Retinal pigment epithelial cell (primary cell): ENCODE data around the gene TMEM242.

ENCODE experiments used
- DNase-seq: peaks from one replicate; pipeline ENCODE4 v3.0.0-alpha.2; 2010; ENCODE audit warnings: low read depth
- H3K4me3 ChIP-seq: 2 replicates; pipeline ENCODE4 v1.5.1; 2011; ENCODE audit warnings: mild to moderate bottlenecking, low read length, control low read depth, moderate library complexity
- TF ChIP-seq, protein P1 (sequence below): conservative IDR thresholded peaks from 2 replicates; pipeline ENCODE4 v1.5.1; 2011; ENCODE audit warnings: low read depth, low read length, control low read depth, inconsistent platforms

Gene TMEM242

GRCh38 chr6:157333956-157334355, 10.6 kb upstream of the TMEM242 start:
- no peak for DNase-seq
- no peak overlapping the region for H3K4me3 ChIP-seq
- TF ChIP-seq, protein P1, sequence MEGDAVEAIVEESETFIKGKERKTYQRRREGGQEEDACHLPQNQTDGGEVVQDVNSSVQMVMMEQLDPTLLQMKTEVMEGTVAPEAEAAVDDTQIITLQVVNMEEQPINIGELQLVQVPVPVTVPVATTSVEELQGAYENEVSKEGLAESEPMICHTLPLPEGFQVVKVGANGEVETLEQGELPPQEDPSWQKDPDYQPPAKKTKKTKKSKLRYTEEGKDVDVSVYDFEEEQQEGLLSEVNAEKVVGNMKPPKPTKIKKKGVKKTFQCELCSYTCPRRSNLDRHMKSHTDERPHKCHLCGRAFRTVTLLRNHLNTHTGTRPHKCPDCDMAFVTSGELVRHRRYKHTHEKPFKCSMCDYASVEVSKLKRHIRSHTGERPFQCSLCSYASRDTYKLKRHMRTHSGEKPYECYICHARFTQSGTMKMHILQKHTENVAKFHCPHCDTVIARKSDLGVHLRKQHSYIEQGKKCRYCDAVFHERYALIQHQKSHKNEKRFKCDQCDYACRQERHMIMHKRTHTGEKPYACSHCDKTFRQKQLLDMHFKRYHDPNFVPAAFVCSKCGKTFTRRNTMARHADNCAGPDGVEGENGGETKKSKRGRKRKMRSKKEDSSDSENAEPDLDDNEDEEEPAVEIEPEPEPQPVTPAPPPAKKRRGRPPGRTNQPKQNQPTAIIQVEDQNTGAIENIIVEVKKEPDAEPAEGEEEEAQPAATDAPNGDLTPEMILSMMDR = no peak

DNA sequence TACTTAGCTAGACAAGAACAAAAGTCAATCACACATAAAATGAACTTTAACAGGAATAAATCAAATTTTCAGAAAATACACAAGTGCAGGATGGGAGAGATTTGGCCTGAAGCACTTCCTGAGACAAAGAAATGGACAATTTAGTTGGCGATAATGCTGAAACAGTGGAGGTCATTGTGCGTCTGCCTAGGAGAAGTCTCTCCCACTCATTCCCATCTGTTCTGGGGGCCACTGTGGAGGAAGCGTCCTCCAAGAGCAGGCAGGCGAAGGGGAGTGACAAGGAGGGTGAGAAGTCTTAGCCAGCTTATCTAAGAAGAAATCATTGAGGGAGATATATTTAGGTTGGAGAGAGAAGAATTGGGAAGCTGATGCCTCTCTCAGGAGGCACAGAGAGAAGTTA, 10.2 kb upstream of the TMEM242 start:
- no peak for DNase-seq
- no peak overlapping the region for H3K4me3 ChIP-seq
- TF ChIP-seq, protein P1 = no peak

DNA sequence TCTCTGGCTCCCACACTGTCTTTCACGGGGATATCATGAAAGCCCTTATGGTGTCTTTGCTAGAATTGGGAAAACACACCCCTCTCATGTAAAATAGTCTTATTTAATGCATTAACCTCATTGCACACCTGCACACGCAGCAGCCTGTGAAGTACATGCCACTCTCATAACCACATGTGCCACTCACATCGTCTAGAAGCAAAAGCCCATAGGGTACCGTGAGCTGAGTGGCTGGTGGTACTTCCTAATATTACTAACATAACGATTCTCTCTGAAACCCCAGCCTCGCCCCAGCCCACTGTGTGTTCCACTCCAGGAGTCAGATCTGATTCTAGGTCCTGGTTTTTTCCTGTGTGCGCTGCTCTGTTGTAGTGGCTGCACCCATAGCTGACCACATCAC, 9.5 kb upstream of the TMEM242 start:
- TF ChIP-seq, protein P1 = no peak
- DNase-seq = no peak
- H3K4me3 ChIP-seq = no peak overlapping the region

GRCh38 chr6:157330831-157331230, 7.5 kb upstream of the TMEM242 start:
- DNase-seq = no peak
- H3K4me3 ChIP-seq = no peak overlapping the region
- TF ChIP-seq, protein P1 = no peak

DNA sequence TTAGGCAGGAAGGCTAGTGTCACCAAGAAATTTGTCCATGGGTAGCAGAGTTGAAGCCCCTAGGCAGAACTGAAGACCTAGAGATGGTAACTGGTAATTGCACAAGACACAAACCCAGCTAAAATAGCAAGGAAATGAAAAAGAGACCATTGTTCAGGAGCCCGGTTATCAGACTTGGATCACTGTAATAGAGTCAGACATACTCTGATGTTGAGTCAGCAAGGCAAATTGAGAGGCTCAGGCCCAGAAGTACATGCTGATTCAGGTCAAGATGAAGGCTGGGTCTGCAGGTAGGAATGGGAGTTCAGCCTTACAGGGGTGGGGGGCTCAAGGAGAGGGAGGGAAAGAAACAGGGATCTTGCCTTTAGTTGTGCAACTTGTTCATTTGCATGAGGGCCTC, 6.5 kb upstream of the TMEM242 start:
- H3K4me3 ChIP-seq = no peak overlapping the region
- no peak for DNase-seq
- TF ChIP-seq, protein P1 = no peak

DNA sequence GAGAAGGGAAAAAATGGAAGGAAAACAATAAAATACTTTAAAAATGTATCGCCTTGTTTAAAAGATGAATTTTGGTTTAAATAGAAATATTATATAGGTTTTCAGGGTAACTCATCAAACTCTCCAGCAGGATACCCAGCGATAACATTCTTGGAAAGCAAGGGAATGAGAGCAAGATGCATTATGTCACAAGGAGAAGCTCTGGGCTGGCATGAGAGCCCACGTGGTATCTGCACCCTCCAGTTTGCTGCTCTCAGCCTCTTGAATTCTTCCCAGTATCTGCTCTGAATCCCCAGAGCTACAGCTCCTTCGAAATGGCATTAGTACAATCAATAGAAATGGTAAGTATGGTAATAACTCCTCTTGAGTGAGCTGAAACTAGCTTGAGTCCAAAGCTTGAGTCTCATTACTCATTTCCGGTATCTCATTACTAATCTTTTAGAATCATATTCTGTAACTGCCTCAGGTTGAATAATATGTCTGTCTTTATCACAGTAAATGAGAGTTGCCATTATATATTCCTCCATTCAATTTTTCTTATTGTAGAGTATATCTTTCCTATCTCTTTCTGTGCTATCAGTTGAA, 4.9 kb upstream of the TMEM242 start:
- H3K4me3 ChIP-seq = no peak overlapping the region
- TF ChIP-seq, protein P1 = no peak
- no peak for DNase-seq

DNA sequence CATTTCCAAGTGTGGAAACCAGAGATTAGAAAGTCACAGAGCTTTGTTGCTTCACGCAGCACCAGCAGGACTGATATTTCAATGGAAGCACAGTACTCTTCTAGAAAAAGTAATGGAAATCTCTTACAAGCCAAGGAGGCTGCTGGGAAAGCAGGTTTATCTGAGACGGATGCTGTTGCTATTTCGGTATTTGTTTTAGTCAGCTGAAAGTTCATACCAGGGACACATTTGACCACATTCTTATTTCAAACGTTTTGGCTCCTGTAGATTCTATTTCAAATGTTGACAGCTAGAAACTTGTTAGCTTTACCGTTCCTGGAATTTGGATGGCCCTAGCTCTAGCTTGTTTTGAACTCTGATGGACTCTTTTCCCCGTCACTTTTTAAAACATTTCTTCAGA, 3.7 kb upstream of the TMEM242 start:
- H3K4me3 ChIP-seq = no peak overlapping the region
- no peak for DNase-seq
- TF ChIP-seq, protein P1 = no peak
